Caco-2 (cell line): Measurements from ENCODE around the gene C1orf105. TPM values are rescaled to one million over a fixed set of nuclear protein-coding genes. Genes with fewer than 3 reads are reported as not detected.

Source experiments
- BruUV-seq: library from RNA; stranded (reverse); fragments of 400-500 nt; replicated peaks from 2 replicates; lab custom pipeline; 2021; lab: Mats Ljungman, UMichigan
- CTCF ChIA-PET: fragments of 300-600 bp; sonication (Branson Sonifier 250); formaldehyde crosslinking; loops from one replicate; lab custom pipeline; 2022; ENCODE audit warnings: antibody characterized with exemption; lab: Charles Lee
- POLR2A ChIA-PET: fragments of 300-600 bp; sonication (Branson Sonifier 250); formaldehyde crosslinking; loops from one replicate; lab custom pipeline; 2022; ENCODE audit warnings: antibody characterized with exemption; lab: Charles Lee
- DNase-seq, 2 experiments: peaks; one replicate each; pipeline versions ENCODE4 v3.0.0 to v3.0.0-alpha.2; 2020 to 2022
- H3K27me3 ChIP-seq: replicated peaks from 2 replicates; pipeline ENCODE4 v1.6.0; 2011; ENCODE audit warnings: low read length; ENCODE audit not compliant: control insufficient read depth, insufficient read depth
- H3K36me3 ChIP-seq: 2 replicates; pipeline ENCODE4 v1.5.1; 2011; ENCODE audit warnings: low read length; ENCODE audit not compliant: control insufficient read depth, insufficient read depth
- H3K4me1 ChIP-seq: fragments of 250-450 bp; sonication (Bioruptor Pico); 2 replicates; pipeline ENCODE4 v1.5.1; 2020; ENCODE audit warnings: mild to moderate bottlenecking
- H3K4me3 ChIP-seq: 2 replicates; pipeline ENCODE4 v1.5.1; 2011; ENCODE audit warnings: low read depth, mild to moderate bottlenecking, control low read depth, low read length
- H3K9me3 ChIP-seq: fragments of 250-450 bp; sonication (Bioruptor Pico); 2 replicates; pipeline ENCODE4 v1.5.1; 2020; ENCODE audit warnings: mild to moderate bottlenecking, moderate library complexity
- H3K27ac Mint-ChIP-seq: one replicate; pipeline ENCODE4 v1.8.0; 2022; ENCODE audit warnings: mixed read lengths; ENCODE audit not compliant: unreplicated experiment
- H3K27me3 Mint-ChIP-seq: one replicate; pipeline ENCODE4 v1.8.0; 2022; ENCODE audit warnings: mixed read lengths; ENCODE audit not compliant: insufficient read depth, unreplicated experiment
- H3K36me3 Mint-ChIP-seq: one replicate; pipeline ENCODE4 v1.8.0; 2022; ENCODE audit warnings: mild to moderate bottlenecking, mixed read lengths; ENCODE audit not compliant: insufficient read depth, unreplicated experiment
- H3K4me1 Mint-ChIP-seq: one replicate; pipeline ENCODE4 v1.8.0; 2022; ENCODE audit warnings: low read depth, mixed read lengths; ENCODE audit not compliant: unreplicated experiment
- H3K4me3 Mint-ChIP-seq: one replicate; pipeline ENCODE4 v1.8.0; 2022; ENCODE audit warnings: mild to moderate bottlenecking, moderate library complexity, mixed read lengths; ENCODE audit not compliant: unreplicated experiment
- H3K9me3 Mint-ChIP-seq: one replicate; pipeline ENCODE4 v1.8.0; 2022; ENCODE audit warnings: mixed read lengths; ENCODE audit not compliant: unreplicated experiment
- CTCF ChIP-seq, 2 experiments: fragments of 200-600 bp in 1 of 2; IDR thresholded peaks; 1 replicate in 1 of 2; 2 replicates in 1 of 2; pipeline versions ENCODE4 v1.5.1 to v1.8.0; 2011 to 2022; ENCODE audit warnings: antibody characterized with exemption in 1 of 2, control low read depth in 1 of 2, inconsistent platforms in 1 of 2, low read depth in 1 of 2, low read length in 1 of 2, mild to moderate bottlenecking in 1 of 2, moderate library complexity in 1 of 2; ENCODE audit not compliant: insufficient read depth in 1 of 2, severe bottlenecking in 1 of 2, unreplicated experiment in 1 of 2
- intact Hi-C: fragments of 100-400 bp; cut with micrococcal nuclease; formaldehyde crosslinking; loops from one replicate; pipeline ENCODE4 v1.10.0; 2022; ENCODE audit not compliant: unreplicated experiment
- total RNA-seq: library from RNA; stranded (reverse); gene quantifications from 2 replicates; pipeline ENCODE4 v1.2.3, GENCODE V29; 2022

Gene C1orf105
- total RNA-seq, 1 experiment from 2014 or later, result 0.82 TPM

GRCh38 chr1:172375211-172375631, 45.3 kb upstream of the C1orf105 start:
- Mint-ChIP-seq H3K4me3 (no peak overlapping the region), H3K36me3 (no peaks in the 10 kb centered on the region), H3K27ac (no peak overlapping the region), H3K27me3 (no peaks in the 10 kb centered on the region), H3K9me3 (no peaks in the 10 kb centered on the region), H3K4me1 (no peaks in the 10 kb centered on the region)
- BruUV-seq, result no TSS peak
- no peaks in the 10 kb centered on the region for H3K27me3 ChIP-seq
- ChIA-PET POLR2A (no interaction called here), CTCF (no interaction called here)
- TF ChIP-seq CTCF (IDR thresholded peaks at IDR 0.05; ENCODE audit: insufficient read depth in 1 of 2, low read depth in 1 of 2, low read length in 1 of 2, severe bottlenecking in 1 of 2, unreplicated experiment in 1 of 2), result no peak
- intact Hi-C loops, result no loop called here
- no peaks in the 10 kb centered on the region for H3K4me1 ChIP-seq
- H3K36me3 ChIP-seq, result no peaks in the 10 kb centered on the region
- H3K4me3 ChIP-seq, result no peak overlapping the region
- DNase-seq, result no peak
- no peaks in the 10 kb centered on the region for H3K9me3 ChIP-seq

- H3K4me1 Mint-ChIP-seq, result peaks cover 6% of the 10 kb centered on the region
- POLR2A ChIA-PET, result no interaction called here
- H3K36me3 ChIP-seq, result no peaks in the 10 kb centered on the region
- no peak overlapping the region for H3K27ac Mint-ChIP-seq
- no peaks in the 10 kb centered on the region for H3K9me3 Mint-ChIP-seq
- H3K4me1 ChIP-seq, result no peaks in the 10 kb centered on the region
- TF ChIP-seq CTCF (IDR thresholded peaks at IDR 0.05; ENCODE audit: insufficient read depth in 1 of 2, low read depth in 1 of 2, low read length in 1 of 2, severe bottlenecking in 1 of 2, unreplicated experiment in 1 of 2), result no peak
- H3K9me3 ChIP-seq, result no peaks in the 10 kb centered on the region
- H3K4me3 ChIP-seq, result no peak overlapping the region
- H3K36me3 Mint-ChIP-seq, result no peaks in the 10 kb centered on the region
- intact Hi-C loops, result no loop called here
- H3K27me3 ChIP-seq, result no peaks in the 10 kb centered on the region
- BruUV-seq, result no TSS peak
- DNase-seq, result no peak
- no peaks in the 10 kb centered on the region for H3K27me3 Mint-ChIP-seq
- CTCF ChIA-PET, result no interaction called here
- H3K4me3 Mint-ChIP-seq, result no peak overlapping the region
Observed at GRCh38 chr1:172376431-172376830, 44.1 kb upstream of the C1orf105 start.

GRCh38 chr1:172377565-172377964, 42.9 kb upstream of the C1orf105 start:
- CTCF ChIA-PET, result no interaction called here
- Histone ChIP-seq H3K4me1 (no peaks in the 10 kb centered on the region), H3K9me3 (no peaks in the 10 kb centered on the region), H3K36me3 (no peaks in the 10 kb centered on the region), H3K27me3 (no peaks in the 10 kb centered on the region), H3K4me3 (no peak overlapping the region)
- no peaks in the 10 kb centered on the region for H3K27me3 Mint-ChIP-seq
- no peak overlapping the region for H3K4me3 Mint-ChIP-seq
- DNase-seq, result no peak
- BruUV-seq, result no TSS peak
- H3K27ac Mint-ChIP-seq, result no peak overlapping the region
- no peaks in the 10 kb centered on the region for H3K9me3 Mint-ChIP-seq
- POLR2A ChIA-PET, result no interaction called here
- TF ChIP-seq CTCF (IDR thresholded peaks at IDR 0.05; ENCODE audit: insufficient read depth in 1 of 2, low read depth in 1 of 2, low read length in 1 of 2, severe bottlenecking in 1 of 2, unreplicated experiment in 1 of 2), result no peak
- H3K4me1 Mint-ChIP-seq, result peaks cover 6% of the 10 kb centered on the region
- intact Hi-C loops, result no loop called here
- H3K36me3 Mint-ChIP-seq, result no peaks in the 10 kb centered on the region
